Measurements from ENCODE around the gene MDGA2.

MDGA2 gene

DNA sequence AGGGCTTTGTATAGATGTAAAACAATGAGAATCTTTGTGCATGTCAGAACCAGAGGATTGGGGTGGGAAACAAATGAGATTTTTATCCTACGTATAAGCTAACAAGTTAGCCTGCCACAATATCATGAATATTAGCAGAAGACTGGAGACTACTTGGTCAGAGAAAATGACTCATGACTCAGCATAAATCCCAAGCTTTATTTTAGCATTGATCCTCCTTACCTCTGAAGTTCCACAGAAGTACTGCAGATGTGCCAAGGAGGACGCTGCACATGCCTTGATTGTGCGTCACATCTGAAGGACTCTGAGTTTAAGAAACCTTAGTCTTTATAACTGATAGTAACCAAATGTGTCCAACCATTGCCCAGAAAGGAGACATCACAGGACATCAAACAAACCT, 789.8 kb downstream of the MDGA2 start:
- ChIA-PET CTCF (no interaction called here), POLR2A (no interaction called here)
- TF ChIP-seq, protein P1, sequence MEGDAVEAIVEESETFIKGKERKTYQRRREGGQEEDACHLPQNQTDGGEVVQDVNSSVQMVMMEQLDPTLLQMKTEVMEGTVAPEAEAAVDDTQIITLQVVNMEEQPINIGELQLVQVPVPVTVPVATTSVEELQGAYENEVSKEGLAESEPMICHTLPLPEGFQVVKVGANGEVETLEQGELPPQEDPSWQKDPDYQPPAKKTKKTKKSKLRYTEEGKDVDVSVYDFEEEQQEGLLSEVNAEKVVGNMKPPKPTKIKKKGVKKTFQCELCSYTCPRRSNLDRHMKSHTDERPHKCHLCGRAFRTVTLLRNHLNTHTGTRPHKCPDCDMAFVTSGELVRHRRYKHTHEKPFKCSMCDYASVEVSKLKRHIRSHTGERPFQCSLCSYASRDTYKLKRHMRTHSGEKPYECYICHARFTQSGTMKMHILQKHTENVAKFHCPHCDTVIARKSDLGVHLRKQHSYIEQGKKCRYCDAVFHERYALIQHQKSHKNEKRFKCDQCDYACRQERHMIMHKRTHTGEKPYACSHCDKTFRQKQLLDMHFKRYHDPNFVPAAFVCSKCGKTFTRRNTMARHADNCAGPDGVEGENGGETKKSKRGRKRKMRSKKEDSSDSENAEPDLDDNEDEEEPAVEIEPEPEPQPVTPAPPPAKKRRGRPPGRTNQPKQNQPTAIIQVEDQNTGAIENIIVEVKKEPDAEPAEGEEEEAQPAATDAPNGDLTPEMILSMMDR (IDR thresholded peaks at IDR 0.05; ENCODE audit: control extremely low read depth, extremely low read depth, low read depth, missing control alignments) = no peak
- DNase-seq (ENCODE audit: extremely low spot score) = no peak

DNA sequence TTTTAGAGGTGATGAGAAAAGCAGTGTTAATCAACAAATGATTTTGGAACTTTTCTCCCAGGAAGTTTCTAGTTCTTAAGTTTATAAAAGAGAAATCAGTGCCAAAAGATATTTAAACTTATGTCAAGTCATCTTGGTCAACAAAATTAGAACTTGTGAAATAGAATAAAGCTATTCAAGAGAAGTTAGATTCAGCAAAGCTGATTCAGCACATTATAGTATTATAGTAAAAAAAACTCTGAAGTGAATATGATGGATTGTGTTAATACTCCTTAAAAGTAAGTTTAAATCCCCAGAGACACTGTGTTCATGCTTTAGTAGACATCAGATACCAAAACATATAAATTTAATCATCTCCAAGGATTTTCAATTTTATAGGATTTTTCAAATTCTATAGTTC, 813.7 kb downstream of the MDGA2 start:
- TF ChIP-seq, protein P1 (IDR thresholded peaks at IDR 0.05; ENCODE audit: control extremely low read depth, extremely low read depth, low read depth, missing control alignments) = no peak
- DNase-seq (ENCODE audit: extremely low spot score) = no peak
- CTCF ChIA-PET = no interaction called here
- POLR2A ChIA-PET = no interaction called here

DNA sequence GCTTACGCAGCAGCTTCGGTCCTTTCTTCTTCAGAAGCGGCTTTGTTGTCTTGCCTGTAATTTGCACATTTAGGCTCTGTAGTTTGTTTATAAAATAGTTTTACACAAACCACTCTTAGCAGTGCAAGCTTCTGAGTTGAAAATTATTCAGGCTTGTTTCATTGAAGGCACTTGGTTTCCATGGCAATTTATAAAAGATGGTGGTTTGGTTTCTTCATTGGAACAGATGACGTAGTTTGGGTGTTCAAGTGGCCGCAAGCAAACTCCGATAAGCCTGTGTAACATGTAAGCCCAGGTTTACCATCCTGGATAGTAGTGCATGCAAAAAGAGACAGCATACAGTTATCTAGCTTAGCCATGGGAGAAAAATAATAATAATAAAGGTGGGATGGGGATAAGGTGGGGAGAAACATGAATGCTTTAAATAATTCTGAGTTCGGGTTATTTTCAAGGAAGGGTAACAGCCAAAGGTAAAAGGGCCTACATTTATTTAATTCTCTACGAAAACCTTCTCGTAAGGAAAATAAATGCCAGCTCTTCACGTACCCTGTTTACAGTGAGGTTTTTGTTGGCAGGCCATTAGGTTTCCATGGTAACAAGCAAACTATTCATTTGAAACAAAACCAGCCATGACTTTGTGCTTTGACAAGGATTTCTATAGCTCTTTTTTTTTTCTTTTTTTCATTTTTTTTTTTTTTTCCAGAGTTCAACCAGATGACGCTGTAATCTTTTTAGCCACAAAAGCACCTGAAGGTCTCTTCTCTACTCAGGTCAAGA, 834.3 kb downstream of the MDGA2 start:
- CTCF ChIA-PET = interaction anchor here (1.1 kb wide), 1 partner anchor 25 kb away, joined by 3 read pairs; no protein-coding TSS in a partner anchor
- POLR2A ChIA-PET = no interaction called here
- TF ChIP-seq, protein P1 (IDR thresholded peaks at IDR 0.05; ENCODE audit: control extremely low read depth, extremely low read depth, low read depth, missing control alignments) = no peak
- no peak for DNase-seq (ENCODE audit: extremely low spot score)

DNA sequence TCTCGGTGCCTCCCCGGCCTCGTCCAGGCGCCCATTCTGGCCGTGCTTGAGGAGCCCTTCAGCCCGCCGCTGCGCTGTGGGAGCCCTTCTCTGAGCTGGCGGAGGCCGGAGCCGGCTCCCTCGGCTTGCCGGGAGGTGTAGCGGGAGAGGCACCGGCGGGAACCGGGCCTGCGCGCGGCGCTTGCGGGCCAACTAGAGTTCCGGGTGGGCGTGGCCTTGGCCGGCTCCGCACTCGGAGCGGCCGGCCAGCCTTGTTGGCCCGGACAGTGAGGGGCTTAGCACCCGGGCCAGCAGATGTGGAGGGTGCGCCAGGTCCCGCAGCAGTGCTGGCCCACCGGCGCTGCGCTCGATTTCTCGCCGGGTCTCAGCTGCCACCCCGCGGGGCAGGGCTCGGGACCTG, 855.1 kb downstream of the MDGA2 start:
- TF ChIP-seq, protein P1 (IDR thresholded peaks at IDR 0.05; ENCODE audit: control extremely low read depth, extremely low read depth, low read depth, missing control alignments) = no peak
- ChIA-PET CTCF (interaction anchor here (1.2 kb wide), 1 partner anchor 15 kb away, joined by 3 read pairs; no protein-coding TSS in a partner anchor), POLR2A (no interaction called here)
- no peak for DNase-seq (ENCODE audit: extremely low spot score)

DNA sequence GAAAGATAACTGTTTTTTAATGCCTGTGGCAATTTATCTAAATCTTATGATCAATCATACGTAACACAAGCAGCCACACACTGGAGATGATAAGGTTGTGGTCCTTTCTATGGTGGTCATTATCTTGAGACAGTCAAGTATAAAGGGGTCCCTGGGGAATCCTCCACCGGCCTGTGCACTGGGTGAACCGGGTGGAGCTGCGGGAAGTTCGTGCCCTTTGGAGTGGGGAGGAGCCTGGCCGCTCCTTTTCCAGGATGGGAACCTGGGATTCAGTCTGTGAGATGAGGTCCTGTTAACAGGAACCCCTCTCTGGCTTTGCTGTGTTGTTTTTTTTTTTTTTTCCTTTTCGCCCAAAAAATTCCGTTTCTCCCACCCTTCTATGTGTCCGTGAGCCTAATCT, 856.3 kb downstream of the MDGA2 start:
- ChIA-PET CTCF (no interaction called here), POLR2A (no interaction called here)
- TF ChIP-seq, protein P1 (IDR thresholded peaks at IDR 0.05; ENCODE audit: control extremely low read depth, extremely low read depth, low read depth, missing control alignments) = no peak
- no peak for DNase-seq (ENCODE audit: extremely low spot score)

DNA sequence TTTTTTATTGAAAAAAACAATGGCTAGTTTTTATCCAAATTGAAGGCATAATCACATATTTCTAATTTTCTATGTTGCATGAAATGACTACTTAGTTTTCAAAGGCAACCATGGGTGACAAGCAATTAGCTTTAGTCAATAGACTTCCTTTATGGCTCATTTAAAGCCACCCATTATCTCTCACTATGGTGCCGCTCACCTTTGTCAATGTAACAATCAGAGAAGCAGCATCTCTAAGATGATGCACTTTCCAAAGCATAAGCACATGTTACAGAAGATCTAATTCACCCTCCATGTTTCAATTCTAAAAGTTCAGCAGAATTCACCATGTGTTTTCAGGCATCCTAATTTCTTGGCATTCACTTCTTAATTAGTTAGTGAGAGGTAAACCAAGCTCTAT, 857.3 kb downstream of the MDGA2 start:
- DNase-seq (ENCODE audit: extremely low spot score) = no peak

More for the DNA sequence above, 857.3 kb downstream of the MDGA2 start:
- ChIA-PET CTCF (interaction anchor here (1.0 kb wide), 1 partner anchor 238 kb away, joined by 3 read pairs; no protein-coding TSS in a partner anchor), POLR2A (no interaction called here)
- TF ChIP-seq, protein P1 (IDR thresholded peaks at IDR 0.05; ENCODE audit: control extremely low read depth, extremely low read depth, low read depth, missing control alignments) = no peak

Measured in GM10248 (cell line).